H1 (cell line): ENCODE measurements around the gene SH3TC2. TPM values are rescaled to one million over a fixed set of nuclear protein-coding genes. Genes with fewer than 3 reads are reported as not detected.

ENCODE experiments used
- CTCF ChIA-PET: fragments of 300-600 bp; sonication (Branson Sonifier 250); formaldehyde crosslinking; loops from one replicate; lab custom pipeline; 2021; ENCODE audit not compliant: partially characterized antibody; lab: Charles Lee
- POLR2A ChIA-PET: fragments of 300-600 bp; sonication (Branson Sonifier 250); formaldehyde crosslinking; loops from one replicate; lab custom pipeline; 2021; ENCODE audit warnings: inconsistent platforms; ENCODE audit not compliant: partially characterized antibody; lab: Charles Lee
- DNase-seq, 2 experiments: peaks; one replicate each; pipeline versions ENCODE4 v3.0.0 to v3.0.0-alpha.2; 2010 to 2022; ENCODE audit warnings: low spot score in 2 of 2, low read depth in 1 of 2, mixed read lengths in 1 of 2
- FAIRE-seq: peaks from 2 replicates; lab custom pipeline; 2011; peaks lifted over from hg19 to GRCh38; lab: Jason Lieb, UNC
- H2AFZ ChIP-seq: 2 replicates; pipeline ENCODE4 v1.8.1; 2012; ENCODE audit warnings: low read length, inconsistent platforms
- H2AK5ac ChIP-seq: 2 replicates; pipeline ENCODE4 v1.6.1; 2013; ENCODE audit warnings: low read depth, low read length
- H2BK120ac ChIP-seq: replicated peaks from 2 replicates; pipeline ENCODE3; 2013; ENCODE audit warnings: low read depth, low read length, inconsistent platforms
- H2BK12ac ChIP-seq: 2 replicates; pipeline ENCODE4 v1.6.1; 2013; ENCODE audit warnings: low read depth, low read length
- H2BK15ac ChIP-seq: 2 replicates; pipeline ENCODE4 v1.6.1; 2013; ENCODE audit warnings: low read length
- H2BK20ac ChIP-seq: 2 replicates; pipeline ENCODE4 v1.6.1; 2013; ENCODE audit warnings: low read length
- H2BK5ac ChIP-seq: 2 replicates; pipeline ENCODE4 v1.6.1; 2013; ENCODE audit warnings: low read depth, low read length
- H3K14ac ChIP-seq: 2 replicates; pipeline ENCODE4 v1.6.1; 2013; ENCODE audit warnings: inconsistent platforms; ENCODE audit not compliant: insufficient read length
- H3K18ac ChIP-seq: 2 replicates; pipeline ENCODE4 v1.6.1; 2013; ENCODE audit warnings: low read length; ENCODE audit errors: extremely low read depth
- H3K23ac ChIP-seq: 2 replicates; pipeline ENCODE4 v1.6.1; 2013; ENCODE audit warnings: inconsistent platforms; ENCODE audit not compliant: insufficient read length
- H3K23me2 ChIP-seq: 2 replicates; pipeline ENCODE4 v1.6.1; 2013; ENCODE audit warnings: low read depth, low read length
- H3K27ac ChIP-seq: 2 replicates; pipeline ENCODE4 v1.6.1; 2011; ENCODE audit warnings: low read depth, low read length, inconsistent platforms
- H3K27me3 ChIP-seq, 4 experiments: replicated peaks in 1 of 4; 1 replicate in 1 of 4; 2 replicates in 3 of 4; pipeline versions ENCODE4 v1.6.1 to v1.8.1; 2011 to 2013; ENCODE audit warnings: low read length in 3 of 4, mild to moderate bottlenecking in 3 of 4, inconsistent platforms in 2 of 4, mixed read lengths in 2 of 4, moderate library complexity in 1 of 4; ENCODE audit not compliant: control insufficient read depth in 3 of 4, insufficient read depth in 3 of 4; ENCODE audit errors: extremely low read depth in 1 of 4
- H3K36me3 ChIP-seq, 4 experiments: 2 replicates each; pipeline versions ENCODE4 v1.6.1 to v1.8.1; 2011 to 2013; ENCODE audit warnings: mild to moderate bottlenecking in 4 of 4, low read length in 3 of 4, moderate library complexity in 2 of 4, control low read depth in 1 of 4, inconsistent platforms in 1 of 4; ENCODE audit not compliant: insufficient read depth in 4 of 4, control insufficient read depth in 2 of 4
- H3K4ac ChIP-seq: replicated peaks from 2 replicates; pipeline ENCODE3; 2013; ENCODE audit warnings: low read length, low read depth, mixed read lengths, inconsistent platforms; ENCODE audit not compliant: insufficient read length
- H3K4me1 ChIP-seq, 4 experiments: replicated peaks in 1 of 4; 1 replicate in 1 of 4; 2 replicates in 3 of 4; pipeline versions ENCODE4 v1.6.1 to v1.8.1; 2011 to 2013; ENCODE audit warnings: low read length in 3 of 4, inconsistent platforms in 2 of 4, mixed read lengths in 1 of 4; ENCODE audit not compliant: insufficient read depth in 4 of 4, control insufficient read depth in 3 of 4
- H3K4me2 ChIP-seq, 2 experiments: 2 replicates each; pipeline versions ENCODE4 v1.6.1 to v1.8.1; 2011 to 2013; ENCODE audit warnings: low read depth in 2 of 2, low read length in 2 of 2, control low read depth in 1 of 2, inconsistent platforms in 1 of 2, mild to moderate bottlenecking in 1 of 2; ENCODE audit not compliant: insufficient read depth in 1 of 2
- H3K4me3 ChIP-seq, 4 experiments: fragments of 200-600, 300-600 bp in 1 of 4; sonication (generic), shearing (Covaris generic), sonication (Bioruptor Twin) in 1 of 4; 2 replicates each; pipeline versions ENCODE4 v1.5.1 to v1.8.1; 2011 to 2016; ENCODE audit warnings: low read length in 4 of 4, low read depth in 3 of 4, control low read depth in 2 of 4, inconsistent platforms in 2 of 4, mild to moderate bottlenecking in 2 of 4, mixed read lengths in 1 of 4, moderate library complexity in 1 of 4; ENCODE audit not compliant: insufficient read depth in 2 of 4; ENCODE audit errors: extremely low read depth in 1 of 4
- H3K56ac ChIP-seq: replicated peaks from 2 replicates; pipeline ENCODE3; 2013; ENCODE audit warnings: low read depth, mild to moderate bottlenecking, mixed read lengths, low read length, inconsistent platforms; ENCODE audit not compliant: insufficient read length
- H3K79me1 ChIP-seq: 2 replicates; pipeline ENCODE4 v1.6.1; 2013; ENCODE audit warnings: low read depth, low read length, control low read depth
- H3K79me2 ChIP-seq, 2 experiments: 2 replicates each; pipeline versions ENCODE4 v1.6.1 to v1.8.1; 2012 to 2013; ENCODE audit warnings: low read length in 2 of 2, mild to moderate bottlenecking in 2 of 2, inconsistent platforms in 1 of 2; ENCODE audit not compliant: insufficient read depth in 2 of 2, control insufficient read depth in 1 of 2
- H3K9ac ChIP-seq, 4 experiments: replicated peaks in 1 of 4; 1 replicate in 1 of 4; 2 replicates in 3 of 4; pipeline versions ENCODE4 v1.6.1 to v1.8.1; 2011 to 2013; ENCODE audit warnings: low read depth in 3 of 4, low read length in 3 of 4, control low read depth in 2 of 4, mild to moderate bottlenecking in 2 of 4, moderate library complexity in 2 of 4, inconsistent platforms in 1 of 4; ENCODE audit errors: extremely low read depth in 1 of 4
- H3K9me3 ChIP-seq, 2 experiments: 2 replicates each; pipeline versions ENCODE4 v1.6.1 to v1.8.1; 2012 to 2013; ENCODE audit warnings: mild to moderate bottlenecking in 2 of 2, moderate library complexity in 2 of 2, control low read depth in 1 of 2, inconsistent platforms in 1 of 2, low read depth in 1 of 2, low read length in 1 of 2, mixed read lengths in 1 of 2; ENCODE audit not compliant: insufficient read depth in 2 of 2
- H4K20me1 ChIP-seq, 2 experiments: replicated peaks in 1 of 2; 2 replicates each; pipeline versions ENCODE3 to v1.8.1; 2011 to 2013; ENCODE audit warnings: inconsistent platforms in 2 of 2, low read length in 2 of 2, mild to moderate bottlenecking in 1 of 2; ENCODE audit not compliant: insufficient read depth in 2 of 2, control insufficient read depth in 1 of 2
- H4K5ac ChIP-seq: 2 replicates; pipeline ENCODE4 v1.6.1; 2013; ENCODE audit warnings: low read length, low read depth, mixed read lengths, inconsistent platforms; ENCODE audit not compliant: insufficient read length
- H4K8ac ChIP-seq: 2 replicates; pipeline ENCODE4 v1.8.0; 2013; ENCODE audit warnings: mild to moderate bottlenecking, moderate library complexity, low read length, inconsistent platforms; ENCODE audit not compliant: insufficient read depth; ENCODE audit errors: extremely low read depth
- H4K91ac ChIP-seq: replicated peaks from 2 replicates; pipeline ENCODE3; 2013; ENCODE audit warnings: low read length, mixed read lengths, inconsistent platforms; ENCODE audit not compliant: insufficient read length
- CHD1 ChIP-seq: IDR thresholded peaks from 2 replicates; pipeline ENCODE4 v1.6.1; 2012; ENCODE audit warnings: low read depth, low read length, improper control_type of control experiment
- JUN ChIP-seq: IDR thresholded peaks from 2 replicates; pipeline ENCODE4 v1.6.1; 2011; ENCODE audit warnings: low read depth, mild to moderate bottlenecking, improper control_type of control experiment, low read length
- JUND ChIP-seq: IDR thresholded peaks from 2 replicates; pipeline ENCODE4 v1.6.1; 2011; ENCODE audit warnings: mild to moderate bottlenecking, improper control_type of control experiment, low read length
- SIX5 ChIP-seq: IDR thresholded peaks from 2 replicates; pipeline ENCODE4 v1.6.1; 2011; ENCODE audit warnings: mild to moderate bottlenecking, low read depth, low read length
- SRF ChIP-seq: IDR thresholded peaks from 2 replicates; pipeline ENCODE4 v1.6.1; 2011; ENCODE audit warnings: mild to moderate bottlenecking, low read depth, low read length, moderate library complexity
- TBP ChIP-seq: IDR thresholded peaks from 2 replicates; pipeline ENCODE4 v1.6.1; 2011; ENCODE audit warnings: low read depth, low read length, improper control_type of control experiment
- ZNF274 ChIP-seq: IDR thresholded peaks from 2 replicates; pipeline ENCODE4 v1.7.0; 2012; ENCODE audit warnings: low read length, borderline replicate concordance; ENCODE audit errors: extremely low read depth
- WGBS, 2 experiments: shearing (Covaris generic) in 1 of 2; methylation state at CpG; one replicate each; pipeline versions ENCODE4 v1.1.6 to v1.1.7; 2013 to 2015; ENCODE audit warnings: low lambda C conversion rate in 2 of 2, mixed read lengths in 2 of 2, inconsistent platforms in 1 of 2, low coverage in 1 of 2, missing lambda C conversion rate in 1 of 2; ENCODE audit not compliant: insufficient replicate concordance in 2 of 2, insufficient coverage in 1 of 2, insufficient read length in 1 of 2; ENCODE audit errors: extremely low coverage in 1 of 2, missing lambda C conversion rate in 1 of 2; 5-methylcytosine and 5-hydroxymethylcytosine counted together
- polyA plus RNA-seq, 7 experiments: library from polyadenylated mRNA; depleted of rRNA in 3 of 7; stranded (reverse) in 5 of 7; unstranded in 2 of 7; fragments of >200 nt in 5 of 7; fragments of 200-250 nt in 2 of 7; gene quantifications; 1 replicate in 5 of 7; 2 replicates in 1 of 7; 4 replicates in 1 of 7; pipeline versions ENCODE4 v1.2.1 to v1.2.3, GENCODE V29; 2011 to 2013; ENCODE audit warnings: missing spikeins in 2 of 7, mixed read lengths in 2 of 7
- total RNA-seq: library from RNA; stranded (reverse); fragmentation: NEBNext Ultra II Directional; extraction: Animal tissue kit (Norgen Biotek cat#: 25700); gene quantifications from 2 replicates; pipeline ENCODE4 v1.2.1, GENCODE V29; 2021
- TF ChIP-seq, protein P1 (sequence below): IDR thresholded peaks from 2 replicates; pipeline ENCODE4 v1.6.1; 2012; ENCODE audit warnings: inconsistent platforms
- TF ChIP-seq, protein P2 (sequence below): IDR thresholded peaks from 2 replicates; pipeline ENCODE4 v1.6.1; 2012; ENCODE audit warnings: inconsistent platforms

The SH3TC2 gene
- total and polyA plus RNA-seq, 2 of the 8 experiments (the other 6 are each of a cell fraction or from before 2014, with no cell fraction given) = 0.11 to 0.80 TPM

DNA sequence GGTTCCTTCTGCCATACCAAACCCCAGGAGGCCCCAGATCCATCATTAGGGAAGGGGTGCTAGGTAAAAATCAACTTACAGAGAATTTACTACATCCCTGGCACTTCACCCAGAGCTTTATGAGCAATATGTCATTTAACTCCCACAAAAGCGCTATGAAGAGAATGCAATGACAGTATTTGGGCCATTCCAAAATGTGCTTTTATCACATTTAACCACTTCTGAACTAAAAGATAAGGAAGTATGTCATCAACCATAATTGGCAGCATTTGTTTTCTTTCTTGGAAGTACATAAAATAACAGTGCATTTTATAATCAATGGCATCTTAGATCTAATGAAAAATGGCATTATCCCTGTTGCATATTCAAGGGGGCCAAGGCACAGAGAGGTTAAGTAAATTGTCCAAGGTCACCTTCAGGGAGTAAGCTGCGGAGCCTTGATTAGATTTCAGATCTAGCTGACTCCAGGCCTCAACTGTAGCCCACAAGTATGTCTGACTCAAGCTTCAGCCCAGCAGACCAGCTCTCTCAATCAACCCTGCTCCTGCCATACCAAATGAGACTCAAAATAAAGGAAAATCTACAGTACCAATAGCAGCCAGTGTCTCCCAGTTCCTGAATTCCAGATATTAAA is 16.5 kb downstream of the SH3TC2 start:
- H3K18ac ChIP-seq = no peak overlapping the region
- no peak overlapping the region for H2BK120ac ChIP-seq
- no peaks in the 10 kb centered on the region for H3K9me3 ChIP-seq
- H3K27me3 ChIP-seq = no peaks in the 10 kb centered on the region
- H2AFZ ChIP-seq = no peak overlapping the region
- POLR2A ChIA-PET = interaction anchor here (1.0 kb wide), 1 partner anchor 10 kb away, joined by 3 read pairs; no protein-coding TSS in a partner anchor
- H4K5ac ChIP-seq = no peak overlapping the region
- H3K27ac ChIP-seq = no peak overlapping the region
- no peaks in the 10 kb centered on the region for H3K23me2 ChIP-seq
- H3K4me2 ChIP-seq = no peak overlapping the region
- no peak overlapping the region for H2BK12ac ChIP-seq
- no peak overlapping the region for H2BK15ac ChIP-seq
- DNase-seq (no peak), FAIRE-seq (no peak)
- no peaks in the 10 kb centered on the region for H3K79me2 ChIP-seq
- H4K91ac ChIP-seq = no peak overlapping the region
- WGBS, 2 experiments = 98% methylated on average over 2 of the region's 2 CpGs; no CpG with 5 or more reads in 1 of the 2 experiments
- H3K4me3 ChIP-seq = no peak overlapping the region
- no peak overlapping the region for H3K23ac ChIP-seq
- no peak overlapping the region for H3K14ac ChIP-seq
- H4K8ac ChIP-seq = no peak overlapping the region
- H2BK20ac ChIP-seq = no peak overlapping the region
- no peaks in the 10 kb centered on the region for H3K79me1 ChIP-seq
- CTCF ChIA-PET = interaction anchor here (0.6 to 3.0 kb wide), 10 partner anchors 9 to 316 kb away, joined by 3 to 8 read pairs (median 4); no protein-coding TSS in a partner anchor
- TF ChIP-seq TBP = no peak
- TF ChIP-seq SIX5 = no peak
- TF ChIP-seq SRF = no peak
- TF ChIP-seq, protein P1, sequence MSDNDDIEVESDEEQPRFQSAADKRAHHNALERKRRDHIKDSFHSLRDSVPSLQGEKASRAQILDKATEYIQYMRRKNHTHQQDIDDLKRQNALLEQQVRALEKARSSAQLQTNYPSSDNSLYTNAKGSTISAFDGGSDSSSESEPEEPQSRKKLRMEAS = no peak
- TF ChIP-seq JUND = no peak
- TF ChIP-seq CHD1 = no peak
- TF ChIP-seq ZNF274 = no peak
- TF ChIP-seq JUN = no peak
- TF ChIP-seq, protein P2, sequence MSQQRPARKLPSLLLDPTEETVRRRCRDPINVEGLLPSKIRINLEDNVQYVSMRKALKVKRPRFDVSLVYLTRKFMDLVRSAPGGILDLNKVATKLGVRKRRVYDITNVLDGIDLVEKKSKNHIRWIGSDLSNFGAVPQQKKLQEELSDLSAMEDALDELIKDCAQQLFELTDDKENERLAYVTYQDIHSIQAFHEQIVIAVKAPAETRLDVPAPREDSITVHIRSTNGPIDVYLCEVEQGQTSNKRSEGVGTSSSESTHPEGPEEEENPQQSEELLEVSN = no peak
- no peaks in the 10 kb centered on the region for H4K20me1 ChIP-seq
- H3K4ac ChIP-seq = no peak overlapping the region
- H3K4me1 ChIP-seq = no peaks in the 10 kb centered on the region
- H2AK5ac ChIP-seq = no peak overlapping the region
- H3K56ac ChIP-seq = no peak overlapping the region
- H3K36me3 ChIP-seq = no peaks in the 10 kb centered on the region
- no peak overlapping the region for H3K9ac ChIP-seq
- no peak overlapping the region for H2BK5ac ChIP-seq
